Lung (tissue), 12 donors: ENCODE results near the gene HMGXB4. TPM values are rescaled to one million over a fixed set of nuclear protein-coding genes. Genes with fewer than 3 reads are reported as not detected.

ENCODE experiments used
- ATAC-seq: fragments of 200-7000 bp; cut with Tn5 transposase; one replicate; pipeline ENCODE4 v1.9.1; 2020; ENCODE audit warnings: moderate number of reproducible peaks; ENCODE audit not compliant: insufficient read depth, low FRiP score
- DNase-seq, 3 donors: peaks; one replicate each; pipeline ENCODE4 v3.0.0-alpha.2; 2013 to 2017
- H3K27ac ChIP-seq, 2 donors: one replicate each; pipeline ENCODE4 v1.5.1; 2013; ENCODE audit warnings: mild to moderate bottlenecking in 2 of 2, moderate library complexity in 2 of 2, control low read depth in 1 of 2, inconsistent platforms in 1 of 2, low read depth in 1 of 2, low read length in 1 of 2
- H3K27me3 ChIP-seq, 3 donors: one replicate each; pipeline ENCODE4 v1.5.1; 2013; ENCODE audit warnings: low read length in 2 of 3; ENCODE audit not compliant: control insufficient read depth in 3 of 3, insufficient read depth in 3 of 3
- H3K36me3 ChIP-seq, 4 donors: one replicate each; pipeline ENCODE4 v1.5.1; 2013; ENCODE audit warnings: low read length in 4 of 4, mild to moderate bottlenecking in 1 of 4, moderate library complexity in 1 of 4; ENCODE audit not compliant: control insufficient read depth in 4 of 4, insufficient read depth in 4 of 4
- H3K4me1 ChIP-seq, 5 donors: one replicate each; pipeline ENCODE4 v1.5.1; 2013; ENCODE audit warnings: low read length in 5 of 5, mild to moderate bottlenecking in 2 of 5, moderate library complexity in 1 of 5; ENCODE audit not compliant: control insufficient read depth in 5 of 5, insufficient read depth in 5 of 5
- H3K4me3 ChIP-seq: one replicate; pipeline ENCODE4 v1.5.1; 2013; ENCODE audit warnings: mild to moderate bottlenecking, control low read depth, moderate library complexity
- H3K9ac ChIP-seq, 2 donors: one replicate each; pipeline ENCODE4 v1.5.1; 2013; ENCODE audit warnings: low read length in 2 of 2, control low read depth in 1 of 2; ENCODE audit not compliant: insufficient read depth in 1 of 2
- H3K9me3 ChIP-seq, 4 donors: one replicate each; pipeline ENCODE4 v1.5.1; 2013; ENCODE audit warnings: low read length in 3 of 4, mild to moderate bottlenecking in 1 of 4, moderate library complexity in 1 of 4; ENCODE audit not compliant: control insufficient read depth in 4 of 4, insufficient read depth in 3 of 4
- CTCF ChIP-seq: IDR thresholded peaks from 2 replicates; pipeline ENCODE4 v1.5.1; 2012; ENCODE audit warnings: mild to moderate bottlenecking; ENCODE audit errors: control extremely low read depth, extremely low read depth
- whole genome bisulfite sequencing, 2 donors: extraction: QIAGEN DNeasy Blood & Tissue Kit; methylation state at CpG; one replicate each; pipeline ENCODE4 v1.1.7; 2013; 5-methylcytosine and 5-hydroxymethylcytosine counted together
- polyA plus RNA-seq, 2 donors: library from polyadenylated mRNA; stranded (reverse); fragments of 200-250 nt; gene quantifications; one replicate each; pipeline ENCODE4 v1.2.1, GENCODE V29; 2013
- total RNA-seq, 2 donors: library from RNA; depleted of rRNA in 1 of 2; stranded (reverse); fragments of >200 nt in 1 of 2; gene quantifications; one replicate each; pipeline ENCODE4 v1.2.1, GENCODE V29; 2014 to 2021
- donor health status: control.
- donor health status: control.
- donor health status: Bipolar disorder and iron deficiency.
- donor health status: healthy.
- donor health status: DM: yes; HTN: yes; CAD: no.

HMGXB4 gene
- total and polyA plus RNA-seq, 4 donors: 7.6 to 24.5 (median 12.3) TPM

DNA sequence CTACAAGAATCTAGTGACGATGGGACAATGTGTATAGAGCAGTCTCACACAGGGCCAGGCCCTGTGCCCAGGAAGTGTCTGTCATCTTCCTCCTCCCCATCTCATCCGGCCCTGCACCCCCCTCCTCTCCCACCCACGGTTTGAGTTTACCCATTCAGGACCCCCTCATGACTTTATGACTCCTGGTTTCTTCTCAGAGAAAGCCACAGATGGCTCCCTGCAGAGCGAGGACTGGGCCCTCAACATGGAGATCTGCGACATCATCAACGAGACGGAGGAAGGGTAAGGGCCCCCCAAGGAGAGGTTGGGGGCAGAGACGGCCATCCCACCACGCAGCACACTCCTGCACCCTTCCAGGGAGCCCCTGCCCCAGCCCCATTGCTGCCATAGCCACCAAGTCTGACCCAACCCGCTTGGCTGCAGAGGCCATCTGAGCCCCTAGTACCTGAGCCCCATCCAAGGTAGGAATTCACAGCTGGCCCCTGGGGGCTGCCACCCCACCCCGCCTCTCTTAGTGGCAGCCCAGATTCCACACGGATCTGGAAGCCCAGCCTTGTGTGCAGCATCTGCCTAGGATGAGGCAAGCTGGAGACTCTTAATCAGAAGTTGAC lies 60.5 kb downstream of the HMGXB4 start:
- Histone ChIP-seq H3K9me3 (no peaks in the 10 kb centered on the region), H3K27me3 (no peaks in the 10 kb centered on the region), H3K4me3 (no peak overlapping the region), H3K27ac (no peak overlapping the region), H3K4me1 (peaks cover 0 to 18% (median 3%) of the 10 kb centered on the region in 5 donors), H3K9ac (no peak overlapping the region), H3K36me3 (peaks cover 0 to 46% (median 18%) of the 10 kb centered on the region in 4 donors)
- DNase-seq: no peak
- TF ChIP-seq CTCF: no peak
- WGBS, 2 donors: 85 to 88% methylated on average over 12 of the region's 12 CpGs
- ATAC-seq: no peak

GRCh38 chr22:35318346-35319215 lies 61.3 kb downstream of the HMGXB4 start:
- no peak for ATAC-seq
- WGBS, 2 donors: 93 to 96% methylated on average over 24 of the region's 24 CpGs
- Histone ChIP-seq H3K4me1 (peaks cover 0 to 13% (median 3%) of the 10 kb centered on the region in 5 donors), H3K27ac (no peak overlapping the region), H3K36me3 (peaks cover 0 to 53% (median 23%) of the 10 kb centered on the region in 4 donors), H3K9ac (no peak overlapping the region), H3K9me3 (no peaks in the 10 kb centered on the region), H3K4me3 (no peak overlapping the region), H3K27me3 (no peaks in the 10 kb centered on the region)
- no peak for DNase-seq
- TF ChIP-seq CTCF: no peak

GRCh38 chr22:35319244-35319985 lies 62.1 kb downstream of the HMGXB4 start:
- H3K27ac ChIP-seq: no peak overlapping the region
- peaks cover 0 to 7% (median 0%) of the 10 kb centered on the region in 5 donors for H3K4me1 ChIP-seq
- no peaks in the 10 kb centered on the region for H3K27me3 ChIP-seq
- no peak for ATAC-seq
- H3K9ac ChIP-seq: no peak overlapping the region
- peaks cover 0 to 58% (median 25%) of the 10 kb centered on the region in 4 donors for H3K36me3 ChIP-seq
- no peaks in the 10 kb centered on the region for H3K9me3 ChIP-seq
- no peak for TF ChIP-seq CTCF
- WGBS, 2 donors: 93 to 96% methylated on average over 18 of the region's 18 CpGs
- no peak for DNase-seq
- no peak overlapping the region for H3K4me3 ChIP-seq
